ENCODE data around the gene MACROD1. TPM values are rescaled to one million over a fixed set of nuclear protein-coding genes. Genes with fewer than 3 reads are reported as not detected.

Gene MACROD1
- total and polyA plus RNA-seq, 2 donors (not counting 1 experiment from before 2014, with no cell fraction given): 2.7 to 8.6 TPM

DNA sequence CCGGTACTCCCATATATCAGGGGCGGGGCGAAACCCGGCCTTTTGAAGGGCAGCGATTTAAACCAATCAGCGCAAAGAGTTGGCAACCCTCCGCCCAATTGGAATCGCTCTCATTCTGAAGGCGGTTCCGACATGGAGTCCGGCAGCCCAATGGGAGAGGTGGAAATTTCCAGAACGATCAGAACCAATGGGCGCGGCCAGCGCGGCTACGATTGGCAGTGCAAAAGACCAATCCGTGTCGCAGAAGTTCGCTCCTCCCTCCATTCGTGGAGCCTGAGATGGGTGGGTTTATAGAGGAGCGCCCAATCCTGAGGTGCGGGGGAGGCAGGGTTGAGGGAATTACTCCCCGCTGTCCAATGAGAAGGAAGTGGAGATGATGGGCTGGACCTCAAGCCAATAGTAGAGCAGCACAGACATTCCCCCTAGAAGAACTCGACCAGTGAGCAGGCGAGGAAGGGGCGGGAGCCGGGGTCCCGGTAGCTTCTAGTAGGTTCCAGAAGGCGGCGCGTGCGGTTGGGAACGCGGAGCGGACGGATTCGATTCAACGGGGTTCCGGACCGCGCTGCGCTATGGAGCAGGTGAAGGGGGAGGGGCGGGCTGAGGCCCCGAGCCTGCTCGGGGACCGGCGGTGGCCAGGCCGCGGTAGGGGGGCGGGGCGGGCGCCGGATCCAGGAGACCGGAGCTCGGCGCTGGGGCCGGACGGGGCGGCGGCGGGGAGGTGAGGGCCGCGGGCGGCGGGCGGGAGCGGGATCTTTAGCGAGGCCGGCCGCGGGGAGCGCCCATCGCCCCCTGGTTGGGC, 20.0 kb upstream of the MACROD1 start, which contains the start of gene STIP1:
Gene STIP1, plus strand, starts transcription at position 479 of the 799 bp plus-strand sequence. Its CDS starts 91 bp downstream, at position 570.
- H3K27me3 ChIP-seq (replicated peaks in 1 of 4; ENCODE audit: control extremely low read depth in 1 of 4, control insufficient read depth in 3 of 4, insufficient read depth in 4 of 4, low read length in 3 of 4): no peaks in the 10 kb centered on the region
- H3K9me3 Mint-ChIP-seq (ENCODE audit: insufficient read depth): no peaks in the 10 kb centered on the region
- no peak within 1 kb of the TSS for H3K4me3 Mint-ChIP-seq
- peak; percentile 100 for DNase-seq
- peak within 1 kb of the TSS; percentile 94 for H3K27ac Mint-ChIP-seq
- ATAC-seq (ENCODE audit: low read depth): peak; percentile 85
- no peaks in the 10 kb centered on the region for H3K27me3 Mint-ChIP-seq
- H3K4me2 ChIP-seq (replicated peaks; ENCODE audit: low read depth, low read length, poor library complexity, severe bottlenecking): peak within 1 kb of the TSS; percentile 100
- WGBS (ENCODE audit: insufficient coverage): under 1% methylated on average over 73 of the region's 74 CpGs
- peaks cover 18% of the 10 kb centered on the region for H3K79me2 ChIP-seq (ENCODE audit: control insufficient read depth, insufficient read depth, low read length)
- peak within 1 kb of the TSS; percentile 98 for H2AFZ ChIP-seq (ENCODE audit: insufficient read depth, low read depth, low read length, poor library complexity, severe bottlenecking)
- H3K27ac ChIP-seq (ENCODE audit: low read length in 2 of 2): peak within 1 kb of the TSS; percentile 59 to 86
- TF ChIP-seq CTCF (IDR thresholded peaks at IDR 0.05): peak; percentile 37
- no peak for TF ChIP-seq EZH2 (IDR thresholded peaks at IDR 0.05; ENCODE audit: borderline replicate concordance, insufficient read depth, low read depth, low read length, poor library complexity, severe bottlenecking)
- H3K9ac ChIP-seq (ENCODE audit: low read length): peak within 1 kb of the TSS; percentile 98
- H3K9me3 ChIP-seq (ENCODE audit: control extremely low read depth in 1 of 3, control insufficient read depth in 2 of 3, insufficient read depth in 1 of 3, low read length in 2 of 3): no peaks in the 10 kb centered on the region
- H3K4me1 Mint-ChIP-seq: peaks cover 41% of the 10 kb centered on the region
- H3K4me3 ChIP-seq (ENCODE audit: control extremely low read depth in 1 of 5, extremely low read depth in 1 of 5, insufficient read depth in 1 of 5, low read depth in 2 of 5, low read length in 4 of 5): peak within 1 kb of the TSS; percentile 16 to 95 (median 83)
- H4K20me1 ChIP-seq (ENCODE audit: control insufficient read depth, insufficient read depth, low read length, poor library complexity, severe bottlenecking): peaks cover 7% of the 10 kb centered on the region
- CTCF ChIA-PET: interaction anchor here (0.6 to 6.1 kb wide), 12 partner anchors 9 to 263 kb away, joined by 3 to 53 read pairs (median 6); partner anchors contain the start of genes CATSPERZ, FERMT3, NUDT22 and PLCB3
- intact Hi-C loops (cut with micrococcal nuclease): loop anchor here (1.0 to 2.0 kb wide), 11 partner anchors 19 to 348 kb away; partner anchors contain the start of genes CCDC88B, DNAJC4, ESRRA and FERMT3
- H3K4me1 ChIP-seq (ENCODE audit: control insufficient read depth in 2 of 2, insufficient read depth in 2 of 2, low read length in 2 of 2): peaks cover 13 to 24% of the 10 kb centered on the region in 2 donors
- peaks cover 0 to 3% of the 10 kb centered on the region in 2 experiments for H3K36me3 ChIP-seq (replicated peaks in 1 of 2; ENCODE audit: control extremely low read depth in 1 of 2, control insufficient read depth in 1 of 2, extremely low read depth in 1 of 2, insufficient read depth in 2 of 2, low read length in 1 of 2)
- POLR2A ChIA-PET: interaction anchor here (0.6 to 1.9 kb wide), 14 partner anchors 10 to 1305 kb away, joined by 3 to 10 read pairs (median 4); partner anchors contain the start of genes FERMT3, FKBP2, NAA40 and PRDX5

All from B cell (primary cell).